Stimulated activated CD4-positive, alpha-beta T cell treated with anti-CD3 and anti-CD28 coated beads, Interleukin-12 subunit alpha, Interleukin-12 subunit beta, amount 100 ng/mL, for 4 hours (primary cell): ENCODE data around the gene CCDC148.
"Not testable (repeated sequence)": the region's sequence is repeated elsewhere in the genome, so short reads cannot be mapped to it uniquely, and the experiment has no call there.

Source experiments
- DNase-seq: peaks from one replicate; pipeline ENCODE4 v3.0.0-alpha.2; 2020

The CCDC148 gene

DNA sequence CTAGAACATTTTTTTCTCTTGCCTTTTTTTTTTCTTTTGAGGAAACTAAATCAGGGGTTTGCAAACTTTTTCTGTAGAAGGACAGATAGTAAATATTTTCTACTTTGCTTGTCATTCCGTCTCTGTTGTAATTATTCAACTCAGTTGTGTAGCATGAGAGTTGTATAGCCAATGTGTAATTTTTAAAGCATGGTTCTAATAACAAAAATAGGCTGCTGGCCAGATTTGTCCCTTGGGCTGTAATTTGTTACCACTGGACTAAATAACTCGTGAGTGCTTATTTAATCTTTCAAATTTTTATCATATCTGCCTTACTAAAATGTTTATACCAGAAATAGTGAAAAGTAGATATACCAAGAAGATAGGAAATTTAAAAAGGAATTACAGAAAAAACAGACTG is 43.0 kb downstream of the CCDC148 start:
- no peak for DNase-seq

DNA sequence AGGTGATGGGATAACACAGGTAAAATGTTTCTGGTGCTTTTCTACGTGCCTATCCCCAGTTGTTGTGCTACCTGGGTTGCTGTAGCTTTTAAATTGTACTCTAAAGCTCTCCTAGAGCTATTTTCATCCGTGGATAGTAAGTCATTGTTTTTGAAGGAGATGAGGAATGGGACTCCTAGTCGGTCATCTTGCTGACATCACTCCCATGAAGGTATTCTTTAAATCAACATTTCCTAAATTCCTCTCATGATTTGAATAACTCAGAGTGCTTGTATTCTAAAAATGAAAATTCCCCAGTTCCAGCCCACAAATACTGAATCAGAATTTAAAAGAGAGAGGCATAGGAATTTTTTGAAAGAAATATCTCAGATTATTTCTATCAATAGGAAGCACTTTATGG is 44.3 kb downstream of the CCDC148 start:
- no peak for DNase-seq

GRCh38 chr2:158411748-158412147 is 44.8 kb downstream of the CCDC148 start:
- no peak for DNase-seq

- DNase-seq: no peak
These were observed 46.4 kb downstream of the CCDC148 start for GRCh38 chr2:158410132-158410531.

DNA sequence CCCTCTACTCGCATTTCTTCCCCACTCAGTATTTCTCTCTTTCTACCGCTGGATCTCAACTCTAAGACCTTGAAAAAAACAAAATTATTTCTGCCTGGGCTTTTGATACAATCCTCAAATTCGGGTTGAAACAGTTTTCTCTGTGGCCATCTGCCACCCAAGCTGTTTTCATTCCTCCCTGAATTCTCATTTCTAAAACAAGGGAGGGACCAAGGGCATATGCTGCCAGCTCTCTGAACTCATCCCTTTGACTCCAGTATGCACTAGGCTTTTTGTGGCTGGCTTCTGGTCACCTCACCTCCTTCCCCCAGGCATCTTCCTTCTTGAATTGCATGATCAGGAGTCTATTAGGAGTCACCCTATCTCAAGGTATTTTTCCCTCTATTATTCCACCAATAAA is 49.5 kb downstream of the CCDC148 start:
- DNase-seq: no peak

- no peak for DNase-seq
These were observed 51.2 kb downstream of the CCDC148 start for GRCh38 chr2:158405341-158405740.

DNA sequence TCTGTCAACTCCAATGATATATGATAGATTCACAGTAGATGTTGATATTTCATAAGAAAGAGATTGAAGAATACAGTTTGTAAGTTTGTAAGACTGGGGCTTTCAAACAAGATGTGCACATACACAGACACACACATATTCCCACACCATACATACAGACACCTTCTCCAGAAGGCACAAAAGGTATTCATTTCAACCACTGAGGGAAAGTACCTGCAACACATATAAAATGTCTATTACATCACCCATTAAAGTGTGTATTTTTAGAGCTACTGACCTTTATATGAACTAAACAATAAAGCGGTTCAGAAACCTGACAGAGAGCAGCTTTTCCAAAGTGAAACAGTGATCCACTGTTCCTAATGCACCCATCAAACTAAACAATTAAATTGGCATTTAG is 53.3 kb downstream of the CCDC148 start:
- DNase-seq: no peak

DNA sequence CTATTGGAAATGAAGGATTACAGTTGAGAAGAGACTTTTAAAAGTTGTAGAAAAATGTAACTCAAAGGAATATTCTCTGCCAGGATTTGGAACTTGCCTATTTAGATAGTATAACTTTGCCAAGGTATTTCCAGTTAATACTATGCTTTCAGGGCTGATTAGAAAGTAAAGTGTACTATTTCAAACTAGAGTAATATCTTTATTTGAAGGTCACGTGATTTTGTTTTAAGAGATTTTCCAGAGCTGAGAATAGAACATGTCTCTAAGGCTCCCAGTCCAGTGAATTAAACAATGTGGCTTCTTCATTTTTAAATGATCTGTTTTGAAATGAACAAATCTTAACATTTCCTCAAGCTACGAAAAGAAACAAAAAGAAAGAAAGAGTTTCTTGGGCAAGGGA is 53.9 kb downstream of the CCDC148 start:
- DNase-seq: no peak

- no peak for DNase-seq
These were observed 61.4 kb downstream of the CCDC148 start for GRCh38 chr2:158395166-158395565.

GRCh38 chr2:158394453-158394852 is 62.1 kb downstream of the CCDC148 start:
- DNase-seq: no peak

GRCh38 chr2:158393886-158394285 is 62.7 kb downstream of the CCDC148 start:
- DNase-seq: no peak

- no peak for DNase-seq
These were observed 63.9 kb downstream of the CCDC148 start for GRCh38 chr2:158392687-158393086.

DNA sequence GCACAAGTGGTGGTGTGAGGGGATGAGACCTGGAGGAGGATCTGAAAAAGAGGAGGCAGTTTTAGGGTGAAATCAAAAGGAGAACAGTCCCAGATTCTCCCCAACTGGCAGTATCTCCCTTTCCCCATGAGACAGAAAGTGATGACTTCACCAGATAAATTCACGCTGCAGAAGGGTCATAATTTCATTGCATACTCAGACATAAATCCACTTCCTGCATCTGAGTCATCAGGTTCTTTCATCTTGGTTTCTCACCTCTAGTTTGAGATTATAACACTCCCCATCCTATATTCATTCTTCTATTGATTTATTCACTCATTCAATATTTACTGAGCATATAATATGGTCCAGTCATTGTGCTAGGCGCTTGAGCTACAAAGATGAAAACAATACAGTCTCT is 64.7 kb downstream of the CCDC148 start:
- DNase-seq: no peak

DNA sequence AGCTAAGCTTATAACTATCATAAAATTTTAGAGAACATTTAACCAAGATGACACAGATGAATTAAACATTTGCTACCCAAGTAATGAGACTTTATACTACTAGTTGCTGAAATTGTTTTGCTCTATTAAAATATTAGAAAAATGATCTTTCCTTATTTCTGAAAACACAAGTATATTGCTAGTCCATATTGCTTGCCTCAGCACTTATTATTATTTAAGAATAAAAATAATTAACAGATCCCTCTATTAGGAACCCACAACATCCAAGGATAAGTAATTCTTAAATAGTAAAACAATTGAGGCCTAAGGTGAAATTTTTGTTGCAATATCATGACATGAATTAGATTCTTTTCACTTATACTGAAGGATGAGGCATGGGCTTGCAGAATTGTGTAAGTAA is 65.2 kb downstream of the CCDC148 start:
- DNase-seq: no peak

DNA sequence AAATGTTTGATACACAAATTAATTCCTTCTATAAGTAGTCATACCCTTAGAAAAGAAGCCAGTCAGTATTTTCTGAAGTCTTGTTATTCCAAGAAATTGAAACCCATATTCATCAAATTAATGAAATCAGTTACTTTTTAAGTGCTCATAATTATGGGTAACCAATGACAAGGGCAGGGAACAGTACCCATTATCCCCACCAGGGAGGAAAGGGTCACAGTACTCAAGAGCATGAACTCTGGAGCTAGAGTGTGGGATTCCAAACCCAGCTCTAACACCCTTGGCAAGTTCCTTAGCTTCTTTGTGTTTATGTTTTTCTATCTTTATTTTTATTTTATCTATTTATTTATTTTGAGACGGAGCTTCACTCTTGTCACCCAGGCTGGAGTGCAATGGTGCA is 68.4 kb downstream of the CCDC148 start:
- DNase-seq: no peak

DNA sequence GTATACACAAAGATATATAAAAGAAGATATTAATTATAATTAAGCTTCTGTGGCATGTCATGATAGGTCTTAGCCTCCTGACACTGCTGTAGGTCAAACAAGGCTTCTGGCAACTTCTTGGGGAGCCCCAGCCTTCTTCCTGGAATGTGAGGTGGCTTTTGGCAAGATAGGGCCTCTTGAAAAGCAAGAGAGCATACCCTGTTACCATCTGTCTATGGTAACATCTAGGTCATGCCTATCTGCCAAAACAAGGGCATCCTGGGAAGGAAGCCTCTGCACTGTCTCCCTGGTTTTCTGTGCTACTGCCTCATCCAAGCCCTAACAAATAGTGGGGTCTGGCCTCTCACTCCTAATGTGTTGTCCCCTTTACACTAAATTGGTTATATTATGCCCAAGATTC is 70.9 kb downstream of the CCDC148 start:
- no peak for DNase-seq

DNA sequence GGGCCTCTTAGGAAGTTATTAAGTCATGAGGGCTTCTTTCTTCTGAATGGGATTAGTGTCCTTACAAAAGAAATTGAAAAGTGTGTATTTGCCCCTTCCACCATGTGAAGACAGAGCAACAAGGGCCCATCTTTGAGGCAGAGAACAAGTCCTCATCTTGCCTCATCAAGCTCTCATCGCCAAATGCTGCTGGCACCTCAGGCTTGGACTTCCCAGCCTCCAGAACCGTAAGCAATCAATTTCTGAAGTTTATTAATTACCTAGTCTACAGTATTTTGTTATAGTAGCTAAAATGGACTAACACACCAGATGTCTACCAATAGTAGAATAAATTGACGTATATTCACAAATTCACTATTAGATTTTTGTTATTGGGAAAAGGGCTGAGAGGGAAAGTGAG is 74.6 kb downstream of the CCDC148 start:
- DNase-seq: no peak

GRCh38 chr2:158381205-158381604 is 75.3 kb downstream of the CCDC148 start:
- DNase-seq: no peak

- no peak for DNase-seq
These were observed 75.8 kb downstream of the CCDC148 start for GRCh38 chr2:158380746-158381145.

GRCh38 chr2:158378926-158379325 is 77.6 kb downstream of the CCDC148 start:
- no peak for DNase-seq

DNA sequence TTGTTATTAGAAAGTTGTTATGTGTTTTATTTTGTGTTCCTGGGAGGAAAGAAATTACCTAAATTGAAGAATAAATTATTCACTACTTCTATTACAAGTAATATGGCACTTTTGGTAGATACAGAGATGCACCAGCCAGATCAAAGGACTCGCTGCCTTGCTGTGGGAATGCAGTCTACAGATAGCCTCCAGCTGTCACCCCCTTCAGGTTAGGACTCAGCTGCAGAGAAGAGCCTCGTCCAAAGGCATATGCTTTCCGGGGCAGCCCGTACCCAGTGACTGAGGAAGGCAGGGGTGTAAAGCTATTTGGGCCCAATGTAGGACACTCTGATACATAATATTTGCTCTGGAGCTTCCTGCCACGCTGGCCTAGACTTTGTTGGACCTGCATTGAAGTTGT is 90.2 kb downstream of the CCDC148 start:
- no peak for DNase-seq

GRCh38 chr2:158359846-158360245 is 96.7 kb downstream of the CCDC148 start:
- DNase-seq: no peak

GRCh38 chr2:158357699-158358098 is 98.9 kb downstream of the CCDC148 start:
- no peak for DNase-seq

- no peak for DNase-seq
These were observed 99.4 kb downstream of the CCDC148 start for GRCh38 chr2:158357122-158357521.

DNA sequence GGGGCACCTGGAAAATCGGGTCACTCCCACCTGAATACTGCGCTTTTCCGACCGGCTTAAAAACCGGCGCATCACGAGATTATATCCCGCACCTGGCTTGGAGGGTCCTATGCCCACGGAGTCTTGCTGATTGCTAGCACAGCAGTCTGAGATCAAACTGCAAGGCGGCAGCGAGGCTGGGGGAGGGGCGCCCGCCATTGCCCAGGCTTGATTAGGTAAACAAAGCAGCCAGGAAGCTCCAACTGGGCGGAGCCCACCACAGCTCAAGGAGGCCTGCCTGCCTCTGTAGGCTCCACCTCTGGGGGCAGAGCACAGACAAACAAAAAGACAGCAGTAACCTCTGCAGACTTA is 105.1 kb downstream of the CCDC148 start:
- DNase-seq: not testable (repeated sequence)

DNA sequence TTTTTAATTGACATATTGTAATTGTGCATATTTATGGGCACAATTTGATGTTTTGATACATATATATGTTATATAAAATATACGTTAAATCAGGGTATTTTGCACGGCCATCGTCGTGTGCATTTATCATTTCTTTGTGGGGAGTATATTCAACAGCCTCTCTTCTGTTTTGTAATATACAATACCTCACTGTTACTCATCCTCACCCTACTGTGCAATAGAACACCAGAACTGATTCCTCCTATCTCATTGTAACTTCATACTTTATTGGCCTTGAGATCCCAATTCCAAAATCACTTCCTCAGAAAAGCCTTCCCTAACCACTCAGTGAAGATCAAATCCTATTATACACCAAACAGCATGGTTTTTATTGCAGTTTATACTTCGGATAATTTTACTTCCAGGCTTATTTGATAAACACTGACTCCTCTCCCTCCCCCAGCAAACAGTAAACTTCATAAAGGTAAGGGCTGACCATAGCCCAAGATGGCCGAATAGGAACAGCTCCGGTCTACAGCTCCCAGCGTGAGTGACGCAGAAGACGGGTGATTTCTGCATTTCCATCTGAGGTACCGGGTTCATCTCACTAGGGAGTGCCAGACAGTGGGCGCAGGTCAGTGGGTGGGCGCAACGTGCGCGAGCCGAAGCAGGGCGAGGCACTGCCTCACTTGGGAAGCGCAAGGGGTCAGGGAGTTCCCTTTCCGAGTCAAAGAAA is 105.6 kb downstream of the CCDC148 start:
- not testable (repeated sequence) for DNase-seq
